Gastrocnemius medialis (tissue), 4 donors: ENCODE data around the gene ATG10.

ENCODE experiments used
- POLR2A ChIP-seq, 2 donors: fragments of 450-650 bp; IDR thresholded peaks; one replicate each; pipeline ENCODE4 v1.6.1; 2017; ENCODE audit warnings: antibody characterized with exemption in 2 of 2, mild to moderate bottlenecking in 2 of 2, moderate library complexity in 2 of 2
- TF ChIP-seq, protein P1 (sequence below), 5 experiments: fragments of 450-650 bp in 3 of 5; fragments of 200-600 bp in 2 of 5; sonication (generic) in 2 of 5; IDR thresholded peaks in 4 of 5; conservative IDR thresholded peaks in 1 of 5; 1 replicate in 4 of 5; 2 replicates in 1 of 5; pipeline ENCODE4 v1.5.1; 2016 to 2019; ENCODE audit warnings: antibody characterized with exemption in 5 of 5, mild to moderate bottlenecking in 3 of 5, moderate library complexity in 3 of 5

DNA sequence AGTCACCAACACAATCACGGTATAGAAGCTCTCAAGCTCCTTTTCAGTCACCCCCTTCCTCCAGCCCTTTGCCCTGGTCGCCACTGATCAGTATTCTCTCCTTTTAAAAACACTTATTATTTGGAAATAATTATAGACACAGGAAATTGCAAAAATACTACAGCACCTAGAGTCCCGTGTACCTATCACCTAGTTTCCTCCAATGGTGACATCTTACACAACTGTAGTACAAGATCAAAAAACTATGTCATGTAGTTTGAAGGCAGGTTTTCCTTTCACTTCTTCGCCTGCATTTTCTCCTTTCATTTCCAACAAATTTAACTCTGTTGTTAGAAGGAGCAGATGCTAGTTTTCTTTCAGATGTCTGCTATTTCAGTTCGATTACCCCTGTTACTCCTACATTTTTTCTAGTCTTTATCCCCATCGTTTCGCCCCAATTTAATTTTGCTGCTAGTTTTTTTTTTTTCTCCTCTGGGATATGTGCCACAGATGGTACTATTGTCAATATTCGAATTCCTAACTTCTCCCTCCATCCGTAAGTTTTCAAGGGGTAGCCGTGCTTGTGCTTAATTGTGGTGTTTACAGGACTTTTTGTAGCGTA, 612 bp upstream of the ATG10 start:
- TF ChIP-seq, protein P1, sequence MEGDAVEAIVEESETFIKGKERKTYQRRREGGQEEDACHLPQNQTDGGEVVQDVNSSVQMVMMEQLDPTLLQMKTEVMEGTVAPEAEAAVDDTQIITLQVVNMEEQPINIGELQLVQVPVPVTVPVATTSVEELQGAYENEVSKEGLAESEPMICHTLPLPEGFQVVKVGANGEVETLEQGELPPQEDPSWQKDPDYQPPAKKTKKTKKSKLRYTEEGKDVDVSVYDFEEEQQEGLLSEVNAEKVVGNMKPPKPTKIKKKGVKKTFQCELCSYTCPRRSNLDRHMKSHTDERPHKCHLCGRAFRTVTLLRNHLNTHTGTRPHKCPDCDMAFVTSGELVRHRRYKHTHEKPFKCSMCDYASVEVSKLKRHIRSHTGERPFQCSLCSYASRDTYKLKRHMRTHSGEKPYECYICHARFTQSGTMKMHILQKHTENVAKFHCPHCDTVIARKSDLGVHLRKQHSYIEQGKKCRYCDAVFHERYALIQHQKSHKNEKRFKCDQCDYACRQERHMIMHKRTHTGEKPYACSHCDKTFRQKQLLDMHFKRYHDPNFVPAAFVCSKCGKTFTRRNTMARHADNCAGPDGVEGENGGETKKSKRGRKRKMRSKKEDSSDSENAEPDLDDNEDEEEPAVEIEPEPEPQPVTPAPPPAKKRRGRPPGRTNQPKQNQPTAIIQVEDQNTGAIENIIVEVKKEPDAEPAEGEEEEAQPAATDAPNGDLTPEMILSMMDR (IDR thresholded peaks at IDR 0.05 in 4 of 5, conservative IDR thresholded peaks at IDR 0.05 in 1 of 5), result no peak
- no peak for TF ChIP-seq POLR2A (IDR thresholded peaks at IDR 0.05)
